Ectodermal cell (in vitro differentiated cells): Measurements from ENCODE around the gene CHD9.
A peak's percentile ranks its signal among the peaks of the same experiment; 100 is the strongest.

Source experiments
- H3K27ac ChIP-seq: 2 replicates; pipeline ENCODE4 v1.7.0; 2013; ENCODE audit warnings: mild to moderate bottlenecking, low read depth, low read length; ENCODE audit not compliant: insufficient read depth, poor library complexity, severe bottlenecking
- H3K27me3 ChIP-seq: 2 replicates; pipeline ENCODE4 v1.7.0; 2013; ENCODE audit warnings: mild to moderate bottlenecking, low read length; ENCODE audit not compliant: insufficient read depth, control insufficient read depth, poor library complexity, severe bottlenecking
- H3K36me3 ChIP-seq: one replicate; pipeline ENCODE4 v1.7.0; 2013; ENCODE audit warnings: low read length; ENCODE audit not compliant: control insufficient read depth, insufficient read depth
- H3K4me1 ChIP-seq: one replicate; pipeline ENCODE4 v1.7.0; 2013; ENCODE audit warnings: low read length; ENCODE audit not compliant: control insufficient read depth, insufficient read depth
- H3K4me3 ChIP-seq: 2 replicates; pipeline ENCODE4 v1.7.0; 2013; ENCODE audit warnings: low read depth, low read length, control low read depth; ENCODE audit not compliant: insufficient read depth
- H3K9me3 ChIP-seq: 2 replicates; pipeline ENCODE4 v1.7.0; 2013; ENCODE audit warnings: mild to moderate bottlenecking, low read length, moderate library complexity; ENCODE audit not compliant: control insufficient read depth
- WGBS, 2 experiments: methylation state at CpG; one replicate each; pipeline ENCODE4 v1.1.7; 2013; ENCODE audit warnings: missing lambda C conversion rate in 2 of 2; 5-methylcytosine and 5-hydroxymethylcytosine counted together

CHD9 gene

DNA sequence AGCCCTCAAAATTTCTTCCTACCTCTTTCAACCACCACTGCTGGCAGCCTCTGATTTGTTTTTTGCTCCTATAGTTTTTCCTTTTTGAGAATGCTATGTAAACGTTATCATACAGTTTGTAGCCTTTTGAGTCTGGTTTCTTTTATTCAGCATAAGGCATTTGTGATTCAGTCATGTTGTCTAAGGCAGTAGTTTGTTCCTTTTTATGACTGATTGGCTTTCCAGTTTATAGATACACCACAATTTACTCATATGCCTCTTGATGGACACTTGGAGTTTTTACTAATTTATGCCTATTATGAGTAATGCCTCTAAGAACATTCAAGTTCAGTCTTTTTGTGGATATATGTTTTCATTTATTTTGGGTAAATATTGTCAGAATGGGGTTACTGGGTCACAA is 136.6 kb downstream of the CHD9 start:
- Histone ChIP-seq H3K4me1 (no peaks in the 10 kb centered on the region), H3K4me3 (no peak overlapping the region), H3K36me3 (no peaks in the 10 kb centered on the region), H3K27me3 (no peaks in the 10 kb centered on the region), H3K27ac (no peak overlapping the region), H3K9me3 (peaks cover 3% of the 10 kb centered on the region)
- WGBS, 2 experiments = 100% methylated on average over 1 of the region's 1 CpG; no CpG with 5 or more reads in 1 of the 2 experiments

DNA sequence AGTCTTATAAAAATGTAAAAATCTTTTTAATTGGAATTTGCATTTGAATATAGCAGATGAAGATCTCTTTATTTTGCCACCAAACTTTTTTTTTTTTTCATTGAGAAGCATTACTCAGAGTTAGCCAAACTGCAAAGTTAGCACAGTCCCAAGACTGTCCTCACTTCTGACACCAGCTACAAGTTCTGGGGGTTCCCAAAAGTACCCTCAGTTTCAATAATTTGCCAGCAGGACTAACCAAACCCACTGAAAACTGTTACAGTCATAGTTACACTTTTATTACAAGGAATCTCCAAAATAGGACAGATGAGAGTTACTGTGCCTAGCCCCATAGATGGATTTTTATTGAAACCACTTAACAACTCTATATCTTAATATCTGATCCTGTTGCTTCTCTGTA is 144.1 kb downstream of the CHD9 start:
- no peaks in the 10 kb centered on the region for H3K27me3 ChIP-seq
- H3K4me3 ChIP-seq = no peak overlapping the region
- H3K4me1 ChIP-seq = no peaks in the 10 kb centered on the region
- no peaks in the 10 kb centered on the region for H3K9me3 ChIP-seq
- H3K36me3 ChIP-seq = no peaks in the 10 kb centered on the region
- H3K27ac ChIP-seq = no peak overlapping the region

DNA sequence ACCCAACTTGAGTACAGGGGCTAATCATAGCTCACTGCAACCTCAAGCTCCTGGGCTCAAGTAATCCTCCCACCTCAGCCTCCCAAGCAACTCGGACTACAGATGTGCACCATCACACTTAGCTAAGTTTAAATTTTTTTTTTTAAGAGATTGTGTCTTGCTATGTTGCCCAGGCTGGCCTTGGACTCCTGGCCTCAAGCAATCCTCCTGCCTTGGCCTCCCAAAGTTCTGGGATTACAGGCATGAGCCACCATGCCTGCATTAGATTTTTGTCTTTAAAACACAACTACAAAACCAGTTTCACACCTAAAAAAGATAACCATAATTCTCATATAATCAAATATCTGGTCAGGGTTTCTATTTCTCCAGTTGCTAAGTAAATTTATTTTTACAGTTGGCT is 147.1 kb downstream of the CHD9 start:
- Histone ChIP-seq H3K27me3 (no peaks in the 10 kb centered on the region), H3K36me3 (no peaks in the 10 kb centered on the region), H3K9me3 (no peaks in the 10 kb centered on the region), H3K4me3 (no peak overlapping the region), H3K4me1 (no peaks in the 10 kb centered on the region), H3K27ac (no peak overlapping the region)
- 0% methylated on average over 1 of the region's 1 CpG for WGBS, 2 experiments

DNA sequence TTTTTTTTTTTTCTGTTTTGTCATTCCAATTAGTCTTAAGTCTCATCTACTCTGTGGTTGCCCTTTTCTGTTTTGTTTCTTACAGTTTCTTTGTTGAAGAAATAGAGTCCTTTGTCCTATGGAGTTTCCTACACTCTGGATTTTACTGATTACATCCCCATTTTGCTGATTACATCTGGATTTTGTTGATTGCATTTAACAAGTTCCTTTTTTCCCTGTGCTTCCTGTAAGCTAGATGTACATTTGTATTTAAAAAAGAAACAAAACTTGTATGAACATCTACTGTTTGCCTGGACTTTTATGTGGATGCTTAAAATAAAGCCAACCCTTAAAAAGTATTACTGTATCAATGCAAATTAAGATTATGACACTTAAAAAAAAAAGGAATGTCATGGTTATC is 147.6 kb downstream of the CHD9 start:
- no peak overlapping the region for H3K27ac ChIP-seq
- no peak overlapping the region for H3K4me3 ChIP-seq
- H3K9me3 ChIP-seq = no peaks in the 10 kb centered on the region
- H3K36me3 ChIP-seq = no peaks in the 10 kb centered on the region
- no peaks in the 10 kb centered on the region for H3K27me3 ChIP-seq
- no peaks in the 10 kb centered on the region for H3K4me1 ChIP-seq

DNA sequence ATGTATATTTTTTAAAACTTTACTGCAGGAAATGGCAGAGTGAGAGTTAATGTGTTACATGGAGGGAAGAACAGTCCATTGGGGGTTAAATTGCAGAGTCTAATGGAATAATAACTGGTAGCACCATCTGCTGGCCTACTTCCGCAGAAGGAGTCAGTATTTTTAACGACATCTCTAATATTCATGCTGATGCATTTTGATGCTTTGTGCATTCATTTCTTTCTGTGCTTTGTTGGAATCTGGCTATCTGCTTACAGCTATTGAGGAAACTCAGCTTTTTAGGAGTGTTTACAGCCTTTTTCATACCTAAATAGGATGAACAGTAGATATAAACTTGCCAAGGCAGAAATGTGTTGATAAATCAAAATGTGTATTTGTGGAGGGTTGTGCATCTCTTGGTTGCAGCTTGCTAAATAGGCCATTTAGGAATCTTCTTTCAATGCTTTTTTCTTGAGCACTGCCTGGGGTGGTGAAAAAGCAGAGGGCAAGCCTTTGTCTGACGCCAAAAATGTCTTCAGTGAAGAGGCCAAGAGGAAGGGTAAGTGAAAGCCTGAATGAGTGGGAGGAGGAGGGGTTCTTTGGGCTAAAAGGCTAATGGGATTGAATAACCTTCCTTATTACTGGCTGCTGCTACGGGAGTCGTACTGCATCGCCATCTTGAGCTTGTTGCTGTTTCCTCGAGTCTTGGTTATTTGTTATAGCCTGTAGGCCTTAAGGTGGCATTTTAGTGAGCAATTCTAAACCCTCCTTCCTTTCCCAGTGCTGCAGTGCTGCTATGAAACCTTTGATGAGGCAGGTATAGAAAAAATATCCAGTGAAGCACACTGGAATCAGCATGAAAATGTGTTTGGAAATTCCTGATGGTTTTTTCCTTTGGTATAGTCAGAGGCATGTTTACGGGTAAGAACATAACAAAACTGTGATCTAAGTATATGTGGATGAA is 153.3 kb downstream of the CHD9 start:
- peak overlapping the region; percentile 93 for H3K27ac ChIP-seq
- H3K27me3 ChIP-seq = no peaks in the 10 kb centered on the region
- peak overlapping the region; percentile 56 for H3K4me3 ChIP-seq
- peaks cover under 1% of the 10 kb centered on the region for H3K36me3 ChIP-seq
- 1 to 2% methylated on average over 8 of the region's 8 CpGs for WGBS, 2 experiments
- H3K4me1 ChIP-seq = peaks cover 4% of the 10 kb centered on the region
- H3K9me3 ChIP-seq = no peaks in the 10 kb centered on the region

DNA sequence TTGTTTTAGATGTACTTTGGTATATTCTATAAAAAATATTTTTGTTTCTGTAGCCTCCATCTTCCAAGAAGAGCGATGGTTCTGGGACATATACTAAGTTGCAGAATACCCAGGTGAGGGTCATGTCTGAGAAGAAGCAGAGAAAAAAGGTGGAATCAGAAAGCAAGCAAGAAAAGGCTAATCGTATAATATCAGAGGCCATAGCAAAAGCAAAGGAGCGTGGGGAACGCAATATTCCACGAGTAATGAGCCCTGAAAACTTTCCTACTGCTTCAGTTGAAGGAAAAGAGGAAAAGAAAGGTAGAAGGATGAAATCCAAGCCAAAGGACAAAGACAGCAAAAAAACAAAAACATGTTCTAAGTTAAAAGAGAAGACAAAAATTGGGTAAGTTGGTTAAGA is 154.6 kb downstream of the CHD9 start:
- Histone ChIP-seq H3K27ac (no peak overlapping the region), H3K27me3 (no peaks in the 10 kb centered on the region), H3K4me1 (peaks cover 4% of the 10 kb centered on the region), H3K36me3 (peaks cover 5% of the 10 kb centered on the region), H3K4me3 (peak overlapping the region; percentile 56), H3K9me3 (no peaks in the 10 kb centered on the region)
- WGBS, 2 experiments = 22 to 36% methylated on average over 5 of the region's 5 CpGs

DNA sequence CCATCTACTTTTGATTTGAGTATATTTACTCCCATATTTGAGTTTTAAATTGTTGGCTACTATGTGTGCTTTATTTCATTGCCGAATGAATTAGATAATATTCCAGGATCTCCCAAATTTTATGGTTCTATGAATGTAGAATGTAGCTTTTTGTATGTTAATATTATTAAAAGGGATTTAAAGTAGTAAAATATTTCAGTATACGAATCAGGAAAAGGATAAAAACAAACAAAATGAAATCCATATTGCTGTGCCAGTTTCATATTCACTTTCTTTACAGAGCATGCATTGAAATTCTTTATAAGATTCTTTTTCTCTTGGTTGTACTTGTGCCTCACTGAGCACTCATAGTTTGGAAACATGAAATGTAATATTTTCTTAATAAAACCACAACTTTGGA is 155.1 kb downstream of the CHD9 start:
- Histone ChIP-seq H3K4me3 (peak overlapping the region; percentile 56), H3K27ac (no peak overlapping the region), H3K27me3 (no peaks in the 10 kb centered on the region), H3K4me1 (peaks cover 4% of the 10 kb centered on the region), H3K9me3 (no peaks in the 10 kb centered on the region), H3K36me3 (peaks cover 5% of the 10 kb centered on the region)
- 83% methylated on average over 1 of the region's 2 CpGs; no CpG with 5 or more reads in 1 of the 2 experiments for WGBS, 2 experiments

DNA sequence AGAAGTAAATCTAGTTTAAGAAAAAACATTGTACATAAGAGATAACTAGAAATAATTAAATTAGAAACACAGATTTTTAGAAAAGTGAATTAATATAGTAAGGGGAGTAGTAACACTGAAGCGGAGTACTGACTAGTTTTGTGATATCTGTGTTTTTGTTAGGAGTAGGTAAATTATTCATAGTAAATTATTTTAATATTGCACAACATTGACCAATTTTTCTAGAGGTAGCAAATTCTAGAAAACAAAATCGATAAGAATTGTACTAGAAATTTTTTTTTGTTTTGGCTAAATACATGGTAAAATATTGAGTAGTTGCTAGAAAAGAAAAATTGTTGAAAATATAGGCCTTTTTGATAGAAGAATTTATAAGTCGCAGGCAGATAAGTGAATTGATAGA is 156.5 kb downstream of the CHD9 start:
- 98 to 99% methylated on average over 2 to 3 of the region's 3 CpGs for WGBS, 2 experiments
- Histone ChIP-seq H3K9me3 (no peaks in the 10 kb centered on the region), H3K4me1 (peaks cover 4% of the 10 kb centered on the region), H3K27ac (no peak overlapping the region), H3K4me3 (peak overlapping the region; percentile 56), H3K27me3 (no peaks in the 10 kb centered on the region), H3K36me3 (peaks cover 5% of the 10 kb centered on the region)

DNA sequence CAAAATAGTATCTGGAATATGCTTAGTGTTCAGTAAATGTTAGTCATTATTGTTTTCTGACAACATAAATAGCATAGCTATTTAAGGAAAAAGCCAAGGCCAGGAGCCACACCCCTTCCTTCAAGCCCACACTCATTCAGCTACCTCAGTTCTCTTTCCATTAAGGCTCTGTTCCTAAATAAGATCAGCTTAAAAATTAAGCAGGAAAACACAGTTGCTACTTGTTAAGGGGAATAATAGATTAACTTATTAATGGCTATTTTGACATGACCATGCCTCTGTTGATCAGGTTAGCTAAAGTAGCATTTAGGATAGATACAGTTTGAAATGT is 158.1 kb downstream of the CHD9 start:
- H3K9me3 ChIP-seq = no peaks in the 10 kb centered on the region
- H3K36me3 ChIP-seq = peaks cover 5% of the 10 kb centered on the region
- H3K4me3 ChIP-seq = no peak overlapping the region
- H3K27ac ChIP-seq = no peak overlapping the region
- H3K4me1 ChIP-seq = peaks cover 4% of the 10 kb centered on the region
- H3K27me3 ChIP-seq = no peaks in the 10 kb centered on the region

DNA sequence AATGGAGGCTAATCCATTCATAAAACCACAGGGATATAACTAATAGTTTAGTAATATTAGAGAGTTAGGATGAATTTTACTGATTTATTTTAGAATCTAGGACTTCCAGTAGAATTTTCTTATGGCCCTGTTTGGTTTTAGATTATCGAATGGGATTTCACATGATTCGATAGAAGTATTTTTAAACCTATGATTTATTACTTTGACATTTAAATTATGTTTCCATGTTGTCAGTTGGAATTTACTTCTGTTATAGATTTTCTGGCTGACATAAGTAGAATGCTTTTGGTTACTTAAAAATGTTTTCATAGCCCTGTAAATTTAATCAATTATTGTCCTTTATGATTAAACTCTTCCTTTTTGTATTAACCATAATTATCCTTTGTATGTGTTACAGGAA is 158.8 kb downstream of the CHD9 start:
- peaks cover 5% of the 10 kb centered on the region for H3K36me3 ChIP-seq
- H3K27ac ChIP-seq = no peak overlapping the region
- H3K4me3 ChIP-seq = no peak overlapping the region
- no CpG with 5 or more reads among the region's 2 CpGs for WGBS, 2 experiments
- H3K4me1 ChIP-seq = peaks cover 4% of the 10 kb centered on the region
- no peaks in the 10 kb centered on the region for H3K9me3 ChIP-seq
- no peaks in the 10 kb centered on the region for H3K27me3 ChIP-seq
